GM19240 (cell line): ENCODE results near the gene MCOLN3.
"Not testable (repeated sequence)": the region's sequence is repeated elsewhere in the genome, so short reads cannot be mapped to it uniquely, and the experiment has no call there.

Experiments
- DNase-seq: peaks from one replicate; pipeline ENCODE4 v3.0.0; 2011; ENCODE audit warnings: low spot score; ENCODE audit not compliant: insufficient read length

Gene MCOLN3

GRCh38 chr1:85049735-85050166 is 1.5 kb upstream of the MCOLN3 start:
- no peak for DNase-seq

GRCh38 chr1:85047472-85048295 is 616 bp downstream of the MCOLN3 start:
- no peak for DNase-seq

GRCh38 chr1:85047144-85047471 is 1.2 kb downstream of the MCOLN3 start:
- DNase-seq: no peak

GRCh38 chr1:85042413-85042812 is 5.9 kb downstream of the MCOLN3 start:
- no peak for DNase-seq

GRCh38 chr1:85041793-85042192 is 6.5 kb downstream of the MCOLN3 start:
- DNase-seq: no peak

GRCh38 chr1:85033221-85033620 is 15.1 kb downstream of the MCOLN3 start:
- no peak for DNase-seq

GRCh38 chr1:85030536-85030935 is 17.8 kb downstream of the MCOLN3 start:
- no peak for DNase-seq

- no peak for DNase-seq
Observed at GRCh38 chr1:85028151-85028550, 20.1 kb downstream of the MCOLN3 start.

GRCh38 chr1:85027242-85027983 is 20.9 kb downstream of the MCOLN3 start:
- DNase-seq: no peak

GRCh38 chr1:85025940-85026339 is 22.4 kb downstream of the MCOLN3 start:
- no peak for DNase-seq

GRCh38 chr1:85024736-85025135 is 23.6 kb downstream of the MCOLN3 start:
- no peak for DNase-seq

GRCh38 chr1:85022700-85023099 is 25.6 kb downstream of the MCOLN3 start:
- no peak for DNase-seq

GRCh38 chr1:85019994-85020393 is 28.3 kb downstream of the MCOLN3 start:
- no peak for DNase-seq

GRCh38 chr1:85015826-85016225 is 32.5 kb downstream of the MCOLN3 start:
- DNase-seq: no peak

- not testable (repeated sequence) for DNase-seq
Observed at GRCh38 chr1:85005641-85006040, 42.7 kb downstream of the MCOLN3 start.

GRCh38 chr1:85001742-85002141 is 46.6 kb downstream of the MCOLN3 start:
- no peak for DNase-seq

GRCh38 chr1:84998642-84999280 is 49.5 kb downstream of the MCOLN3 start:
- no peak for DNase-seq

- DNase-seq: no peak
Observed at GRCh38 chr1:84997667-84998600, 50.4 kb downstream of the MCOLN3 start.

GRCh38 chr1:84996846-84997666 is 51.2 kb downstream of the MCOLN3 start, which contains the start of gene MCOLN2:
Gene MCOLN2, minus strand, starts transcription at chr1:84997113. Its CDS starts 241 bp downstream, at chr1:84996872.
- no peak for DNase-seq
